Suprapubic skin (tissue), 4 donors: ENCODE results near the gene SLC15A4. TPM values are rescaled to one million over a fixed set of nuclear protein-coding genes. Genes with fewer than 3 reads are reported as not detected.

Source experiments
- DNase-seq, 2 donors: peaks; one replicate each; pipeline ENCODE4 v3.0.0-alpha.2; 2019; ENCODE audit warnings: low spot score in 2 of 2
- H3K27ac ChIP-seq: fragments of 200-600 bp; sonication (generic); one replicate; pipeline ENCODE4 v1.5.1; 2019
- H3K27me3 ChIP-seq: fragments of 200-600 bp; sonication (generic); one replicate; pipeline ENCODE4 v1.5.1; 2019
- H3K36me3 ChIP-seq: fragments of 200-600 bp; sonication (generic); one replicate; pipeline ENCODE4 v1.5.1; 2019
- H3K4me1 ChIP-seq: fragments of 200-600 bp; sonication (generic); one replicate; pipeline ENCODE4 v1.5.1; 2019
- H3K4me3 ChIP-seq: fragments of 200-600 bp; sonication (generic); one replicate; pipeline ENCODE4 v1.5.1; 2019; ENCODE audit warnings: mild to moderate bottlenecking
- H3K9me3 ChIP-seq: fragments of 200-600 bp; sonication (generic); one replicate; pipeline ENCODE4 v1.5.1; 2019
- EP300 ChIP-seq: sonication (generic); formaldehyde crosslinking; IDR thresholded peaks from one replicate; pipeline ENCODE4 v1.6.1; 2017; ENCODE audit warnings: antibody characterized with exemption
- POLR2A ChIP-seq, 2 donors: fragments of 450-650 bp; IDR thresholded peaks; one replicate each; pipeline ENCODE4 v1.6.1; 2017; ENCODE audit warnings: antibody characterized with exemption in 2 of 2, mild to moderate bottlenecking in 2 of 2, moderate library complexity in 2 of 2
- POLR2AphosphoS5 ChIP-seq, 3 donors: sonication (generic); formaldehyde crosslinking; IDR thresholded peaks; one replicate each; pipeline ENCODE4 v1.6.1; 2017; ENCODE audit warnings: antibody characterized with exemption in 3 of 3
- WGBS: methylation state at CpG from one replicate; pipeline ENCODE4 v1.1.5; 2018; 5-methylcytosine and 5-hydroxymethylcytosine counted together
- total RNA-seq, 4 donors: library from RNA; depleted of rRNA; stranded (reverse); fragments of >200 nt; gene quantifications; one replicate each; pipeline ENCODE4 v1.1.0, GENCODE V29; 2016
- TF ChIP-seq, protein P1 (sequence below), 2 donors: fragments of 200-600 bp in 1 of 2; fragments of 450-650 bp in 1 of 2; sonication (generic) in 1 of 2; IDR thresholded peaks; one replicate each; pipeline ENCODE4 v1.5.1; 2016 to 2019; ENCODE audit warnings: antibody characterized with exemption in 2 of 2, mild to moderate bottlenecking in 1 of 2, moderate library complexity in 1 of 2

SLC15A4 gene
- total RNA-seq, 4 donors from 2014 or later: 35.2 to 51.7 (median 45.6) TPM

DNA sequence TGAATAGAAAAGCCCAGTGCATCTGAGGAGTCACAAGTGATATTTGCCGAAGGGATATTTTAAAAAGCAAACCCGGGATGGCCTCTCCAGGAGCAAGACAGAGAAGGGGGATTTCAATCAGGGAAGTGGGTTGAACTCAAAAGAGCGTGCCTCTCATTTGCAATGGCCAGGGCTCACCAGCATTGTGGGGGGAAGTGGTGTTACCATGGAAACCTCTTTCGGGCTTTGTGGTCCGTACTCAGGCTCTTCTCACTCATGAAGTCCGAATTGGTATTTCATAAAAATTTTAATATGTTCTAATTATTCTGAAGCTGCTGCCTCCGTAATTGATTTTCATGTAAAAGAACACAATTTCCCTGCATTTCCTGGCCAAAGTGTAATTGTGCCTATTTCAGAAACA, 79.8 kb downstream of the SLC15A4 start:
- H3K4me1 ChIP-seq: no peaks in the 10 kb centered on the region
- no peaks in the 10 kb centered on the region for H3K36me3 ChIP-seq
- 73% methylated on average over 7 of the region's 7 CpGs for WGBS
- peaks cover 3% of the 10 kb centered on the region for H3K9me3 ChIP-seq
- TF ChIP-seq, protein P1, sequence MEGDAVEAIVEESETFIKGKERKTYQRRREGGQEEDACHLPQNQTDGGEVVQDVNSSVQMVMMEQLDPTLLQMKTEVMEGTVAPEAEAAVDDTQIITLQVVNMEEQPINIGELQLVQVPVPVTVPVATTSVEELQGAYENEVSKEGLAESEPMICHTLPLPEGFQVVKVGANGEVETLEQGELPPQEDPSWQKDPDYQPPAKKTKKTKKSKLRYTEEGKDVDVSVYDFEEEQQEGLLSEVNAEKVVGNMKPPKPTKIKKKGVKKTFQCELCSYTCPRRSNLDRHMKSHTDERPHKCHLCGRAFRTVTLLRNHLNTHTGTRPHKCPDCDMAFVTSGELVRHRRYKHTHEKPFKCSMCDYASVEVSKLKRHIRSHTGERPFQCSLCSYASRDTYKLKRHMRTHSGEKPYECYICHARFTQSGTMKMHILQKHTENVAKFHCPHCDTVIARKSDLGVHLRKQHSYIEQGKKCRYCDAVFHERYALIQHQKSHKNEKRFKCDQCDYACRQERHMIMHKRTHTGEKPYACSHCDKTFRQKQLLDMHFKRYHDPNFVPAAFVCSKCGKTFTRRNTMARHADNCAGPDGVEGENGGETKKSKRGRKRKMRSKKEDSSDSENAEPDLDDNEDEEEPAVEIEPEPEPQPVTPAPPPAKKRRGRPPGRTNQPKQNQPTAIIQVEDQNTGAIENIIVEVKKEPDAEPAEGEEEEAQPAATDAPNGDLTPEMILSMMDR (IDR thresholded peaks at IDR 0.05): no peak
- no peak for TF ChIP-seq POLR2AphosphoS5 (IDR thresholded peaks at IDR 0.05)
- TF ChIP-seq EP300: no peak
- no peak for TF ChIP-seq POLR2A (IDR thresholded peaks at IDR 0.05)
- H3K27ac ChIP-seq: no peak overlapping the region
- H3K27me3 ChIP-seq: peaks cover 7% of the 10 kb centered on the region
- no peak for DNase-seq
- H3K4me3 ChIP-seq: no peak overlapping the region

Other genes starting within 250 kb of the SLC15A4 start
- 1 to 10 TPM in 3 of 4 donors, under 1 TPM in 1; 0.57 to 2.9 (median 1.4) TPM for gene GLT1D1, start 29.5 kb upstream of the SLC15A4 start, total RNA-seq